ENCODE measurements around the gene CYP4B1. TPM values are rescaled to one million over a fixed set of nuclear protein-coding genes. Genes with fewer than 3 reads are reported as not detected.
"Not testable (repeated sequence)": the region's sequence is repeated elsewhere in the genome, so short reads cannot be mapped to it uniquely, and the experiment has no call there.

The CYP4B1 gene
- total and polyA plus RNA-seq, 3 experiments from 2014 or later = not detected

- H3K27me3 Mint-ChIP-seq = peaks cover 20 to 22% of the 10 kb centered on the region in 2 donors
- H3K36me3 ChIP-seq (ENCODE audit: insufficient read depth, low read length) = no peaks in the 10 kb centered on the region
These were observed 23.5 kb downstream of the CYP4B1 start for GRCh38 chr1:46822248-46822826.

GRCh38 chr1:46823151-46823550 is 24.3 kb downstream of the CYP4B1 start:
- H3K36me3 Mint-ChIP-seq = no peaks in the 10 kb centered on the region
- no peak for DNase-seq
- ChIA-PET POLR2A (no interaction called here), CTCF (no interaction called here)
- H3K27ac Mint-ChIP-seq = no peak overlapping the region
- no peak overlapping the region for H3K4me3 ChIP-seq (ENCODE audit: low read length)
- no peaks in the 10 kb centered on the region for H3K4me1 ChIP-seq (ENCODE audit: insufficient read depth, low read length)
- H3K9me3 ChIP-seq (ENCODE audit: low read length) = no peaks in the 10 kb centered on the region
- H3K27me3 ChIP-seq (ENCODE audit: insufficient read depth, low read length, poor library complexity, severe bottlenecking) = no peaks in the 10 kb centered on the region
- no peak overlapping the region for H3K27ac ChIP-seq (ENCODE audit: low read depth, low read length)
- H3K27me3 Mint-ChIP-seq = peaks cover 20 to 24% of the 10 kb centered on the region in 2 donors
- no peak overlapping the region for H3K4me3 Mint-ChIP-seq
- no peaks in the 10 kb centered on the region for H3K4me1 Mint-ChIP-seq
- H3K36me3 ChIP-seq (ENCODE audit: insufficient read depth, low read length) = no peaks in the 10 kb centered on the region
- H3K9me3 Mint-ChIP-seq = peaks cover 0 to 9% (median 4%) of the 10 kb centered on the region in 5 donors

More at GRCh38 chr1:46822248-46822826, 23.5 kb downstream of the CYP4B1 start:
- DNase-seq = no peak
- POLR2A ChIA-PET = no interaction called here
- H3K27ac Mint-ChIP-seq = no peak overlapping the region
- CTCF ChIA-PET = no interaction called here
- Histone ChIP-seq H3K9me3 (ENCODE audit: low read length) (no peaks in the 10 kb centered on the region), H3K27ac (ENCODE audit: low read depth, low read length) (no peak overlapping the region), H3K4me3 (ENCODE audit: low read length) (no peak overlapping the region), H3K27me3 (ENCODE audit: insufficient read depth, low read length, poor library complexity, severe bottlenecking) (no peaks in the 10 kb centered on the region), H3K4me1 (ENCODE audit: insufficient read depth, low read length) (no peaks in the 10 kb centered on the region)
- no peak overlapping the region for H3K4me3 Mint-ChIP-seq
- no peaks in the 10 kb centered on the region for H3K36me3 Mint-ChIP-seq
- H3K4me1 Mint-ChIP-seq = no peaks in the 10 kb centered on the region
- H3K9me3 Mint-ChIP-seq = peaks cover 0 to 9% (median 4%) of the 10 kb centered on the region in 5 donors

DNA sequence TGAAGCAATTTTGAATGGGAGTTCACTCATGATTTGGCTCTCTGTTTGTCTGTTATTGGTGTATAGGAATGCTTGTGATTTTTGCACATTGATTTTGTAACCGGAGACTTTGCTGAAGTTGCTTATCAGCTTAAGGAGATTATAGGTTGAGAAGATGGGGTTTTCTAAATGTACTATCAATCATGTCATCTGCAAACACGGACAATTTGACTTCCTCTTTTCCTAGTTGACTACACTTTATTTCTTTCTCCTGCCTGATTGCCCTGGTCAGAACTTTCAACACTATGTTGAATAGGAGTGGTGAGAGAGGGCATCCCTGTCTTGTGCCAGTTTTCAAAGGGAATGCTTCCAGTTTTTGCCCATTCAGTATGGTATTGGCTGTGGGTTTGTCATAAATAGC is 28.0 kb downstream of the CYP4B1 start:
- H3K4me3 Mint-ChIP-seq; CTCF ChIA-PET; POLR2A ChIA-PET; H3K27ac Mint-ChIP-seq; H3K36me3 Mint-ChIP-seq; H3K36me3 ChIP-seq (ENCODE audit: insufficient read depth, low read length); H3K4me3 ChIP-seq (ENCODE audit: low read length); H3K9me3 Mint-ChIP-seq; DNase-seq; H3K27me3 ChIP-seq (ENCODE audit: insufficient read depth, low read length, poor library complexity, severe bottlenecking); H3K27ac ChIP-seq (ENCODE audit: low read depth, low read length); H3K4me1 Mint-ChIP-seq; H3K4me1 ChIP-seq (ENCODE audit: insufficient read depth, low read length); H3K9me3 ChIP-seq (ENCODE audit: low read length): not testable (repeated sequence)
- peaks cover 26 to 32% of the 10 kb centered on the region in 2 donors for H3K27me3 Mint-ChIP-seq

DNA sequence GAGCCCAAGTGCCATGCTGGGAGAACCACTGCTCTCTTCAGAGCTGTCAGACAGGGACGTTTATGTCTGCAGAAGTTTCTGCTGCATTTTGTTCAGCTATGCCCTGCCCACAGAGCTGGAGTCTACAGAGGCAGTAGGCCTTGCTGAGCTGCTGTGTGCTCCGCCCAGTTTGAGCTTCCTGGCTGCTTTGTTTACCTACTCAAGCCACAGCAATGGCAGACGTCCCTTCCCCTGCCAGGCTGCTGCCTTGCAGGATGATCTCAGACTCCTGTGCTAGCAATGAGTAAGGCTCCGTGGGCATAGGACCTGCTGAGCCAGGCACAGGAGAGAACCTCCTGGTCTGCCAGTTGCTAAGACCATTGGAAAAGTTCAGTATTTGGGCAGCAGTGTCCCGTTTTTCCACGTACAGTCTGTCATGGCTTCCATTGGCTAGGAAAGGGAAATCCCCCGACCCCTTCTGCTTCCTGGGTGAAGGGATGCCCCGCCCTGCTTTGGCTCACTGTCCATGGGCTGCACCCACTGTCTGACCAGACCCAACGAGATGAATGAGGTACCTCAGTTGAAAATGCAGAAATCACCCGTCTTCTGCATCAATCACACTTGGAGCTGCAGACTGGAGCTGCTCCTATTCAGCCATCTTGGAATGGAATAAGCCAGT is 31.9 kb downstream of the CYP4B1 start:
- ChIA-PET CTCF (no interaction called here), POLR2A (no interaction called here)
- Mint-ChIP-seq H3K27me3 (peaks cover 26 to 45% of the 10 kb centered on the region in 2 donors), H3K27ac (no peak overlapping the region), H3K4me3 (no peak overlapping the region), H3K4me1 (no peaks in the 10 kb centered on the region), H3K36me3 (no peaks in the 10 kb centered on the region), H3K9me3 (peaks cover 0 to 4% (median 3%) of the 10 kb centered on the region in 5 donors)
- no peak for DNase-seq
- no peaks in the 10 kb centered on the region for H3K4me1 ChIP-seq (ENCODE audit: insufficient read depth, low read length)
- no peak overlapping the region for H3K27ac ChIP-seq (ENCODE audit: low read depth, low read length)
- no peak overlapping the region for H3K4me3 ChIP-seq (ENCODE audit: low read length)
- no peaks in the 10 kb centered on the region for H3K36me3 ChIP-seq (ENCODE audit: insufficient read depth, low read length)
- H3K9me3 ChIP-seq (ENCODE audit: low read length) = no peaks in the 10 kb centered on the region
- H3K27me3 ChIP-seq (ENCODE audit: insufficient read depth, low read length, poor library complexity, severe bottlenecking) = peaks cover 5% of the 10 kb centered on the region

DNA sequence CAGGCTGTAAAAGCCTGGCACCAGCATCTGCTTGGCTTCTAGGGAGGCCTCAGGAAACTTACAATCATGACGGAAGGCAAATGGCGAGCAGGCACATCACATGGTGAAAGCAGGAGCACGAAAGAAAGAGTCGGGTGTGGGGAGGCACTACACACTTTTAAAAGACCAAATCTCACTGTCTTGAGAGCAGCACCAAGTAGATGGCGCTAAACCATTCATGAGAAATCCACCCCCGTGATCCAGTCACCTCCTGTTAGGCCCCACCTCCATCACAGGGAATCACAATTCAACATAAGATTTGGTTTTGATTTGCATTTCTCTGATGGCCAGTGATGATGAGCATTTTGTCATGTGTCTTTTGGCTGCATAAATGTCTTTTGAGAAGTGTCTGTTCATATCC is 36.6 kb downstream of the CYP4B1 start:
- H3K27me3 Mint-ChIP-seq = peaks cover 14 to 30% of the 10 kb centered on the region in 2 donors
- H3K27ac Mint-ChIP-seq; H3K4me1 Mint-ChIP-seq; H3K4me3 Mint-ChIP-seq; H3K36me3 ChIP-seq (ENCODE audit: insufficient read depth, low read length); H3K27me3 ChIP-seq (ENCODE audit: insufficient read depth, low read length, poor library complexity, severe bottlenecking); CTCF ChIA-PET; H3K27ac ChIP-seq (ENCODE audit: low read depth, low read length); H3K9me3 Mint-ChIP-seq; H3K4me1 ChIP-seq (ENCODE audit: insufficient read depth, low read length); H3K9me3 ChIP-seq (ENCODE audit: low read length); POLR2A ChIA-PET; H3K36me3 Mint-ChIP-seq; H3K4me3 ChIP-seq (ENCODE audit: low read length); DNase-seq: not testable (repeated sequence)

GRCh38 chr1:46846386-46846785 is 47.5 kb downstream of the CYP4B1 start:
- POLR2A ChIA-PET; H3K9me3 Mint-ChIP-seq; H3K9me3 ChIP-seq (ENCODE audit: low read length); H3K4me1 ChIP-seq (ENCODE audit: insufficient read depth, low read length); H3K4me3 Mint-ChIP-seq; H3K4me3 ChIP-seq (ENCODE audit: low read length); DNase-seq; H3K27me3 ChIP-seq (ENCODE audit: insufficient read depth, low read length, poor library complexity, severe bottlenecking); H3K4me1 Mint-ChIP-seq; H3K27ac Mint-ChIP-seq; H3K36me3 ChIP-seq (ENCODE audit: insufficient read depth, low read length); H3K36me3 Mint-ChIP-seq; H3K27ac ChIP-seq (ENCODE audit: low read depth, low read length); CTCF ChIA-PET: not testable (repeated sequence)
- peaks cover 23 to 70% of the 10 kb centered on the region in 2 donors for H3K27me3 Mint-ChIP-seq

DNA sequence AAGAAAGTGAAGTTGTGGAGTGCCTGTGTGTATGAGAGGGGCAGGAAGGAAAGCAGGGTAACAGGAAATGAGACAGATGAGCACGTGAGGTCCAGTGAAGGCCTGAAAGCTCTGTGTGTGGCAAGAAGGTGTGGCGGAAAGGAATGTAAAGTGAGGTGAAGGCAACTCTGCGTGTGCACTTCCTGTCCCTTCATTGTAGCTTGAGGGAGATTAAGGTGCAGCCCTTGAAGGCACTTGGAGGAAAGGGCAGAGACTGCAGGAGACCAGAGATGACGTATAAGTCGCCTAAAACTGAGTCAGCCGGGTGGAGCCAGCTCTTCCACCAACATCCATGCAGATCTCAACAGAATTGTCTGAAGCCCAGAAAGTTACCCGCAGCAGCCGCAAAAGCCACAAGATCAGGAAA is 58.8 kb downstream of the CYP4B1 start:
- H3K4me1 ChIP-seq (ENCODE audit: insufficient read depth, low read length); H3K36me3 ChIP-seq (ENCODE audit: insufficient read depth, low read length); H3K36me3 Mint-ChIP-seq; H3K4me3 ChIP-seq (ENCODE audit: low read length); H3K9me3 Mint-ChIP-seq; H3K27ac Mint-ChIP-seq; H3K9me3 ChIP-seq (ENCODE audit: low read length); CTCF ChIA-PET; POLR2A ChIA-PET; DNase-seq; H3K27ac ChIP-seq (ENCODE audit: low read depth, low read length); H3K27me3 ChIP-seq (ENCODE audit: insufficient read depth, low read length, poor library complexity, severe bottlenecking): not testable (repeated sequence)
- Mint-ChIP-seq H3K4me1 (peaks cover 0 to 11% (median 4%) of the 10 kb centered on the region in 3 donors), H3K27me3 (peaks cover 13 to 55% of the 10 kb centered on the region in 2 donors), H3K4me3 (peak overlapping the region in 1 of 7 donors; percentile 2)

- Mint-ChIP-seq H3K27ac (no peak overlapping the region), H3K9me3 (peaks cover 15 to 23% (median 18%) of the 10 kb centered on the region in 5 donors), H3K4me1 (peaks cover 0 to 6% (median 3%) of the 10 kb centered on the region in 3 donors), H3K27me3 (peaks cover 17 to 52% of the 10 kb centered on the region in 2 donors), H3K36me3 (peaks cover 0 to 1% (median 0%) of the 10 kb centered on the region in 3 donors), H3K4me3 (no peak overlapping the region)
- CTCF ChIA-PET = no interaction called here
- Histone ChIP-seq H3K9me3 (ENCODE audit: low read length) (no peaks in the 10 kb centered on the region), H3K27me3 (ENCODE audit: insufficient read depth, low read length, poor library complexity, severe bottlenecking) (no peaks in the 10 kb centered on the region), H3K4me1 (ENCODE audit: insufficient read depth, low read length) (no peaks in the 10 kb centered on the region), H3K36me3 (ENCODE audit: insufficient read depth, low read length) (no peaks in the 10 kb centered on the region), H3K4me3 (ENCODE audit: low read length) (no peak overlapping the region), H3K27ac (ENCODE audit: low read depth, low read length) (no peak overlapping the region)
- no peak for DNase-seq
- POLR2A ChIA-PET = no interaction called here
These were observed 63.5 kb downstream of the CYP4B1 start for GRCh38 chr1:46862348-46862747.

Data from CD8-positive, alpha-beta memory T cell (primary cell).